Measurements from ENCODE around the gene JMJD6. TPM values are rescaled to one million over a fixed set of nuclear protein-coding genes. Genes with fewer than 3 reads are reported as not detected.

The JMJD6 gene
- total RNA-seq, 4 donors from 2014 or later: 13.8 to 22.1 (median 17.7) TPM

DNA sequence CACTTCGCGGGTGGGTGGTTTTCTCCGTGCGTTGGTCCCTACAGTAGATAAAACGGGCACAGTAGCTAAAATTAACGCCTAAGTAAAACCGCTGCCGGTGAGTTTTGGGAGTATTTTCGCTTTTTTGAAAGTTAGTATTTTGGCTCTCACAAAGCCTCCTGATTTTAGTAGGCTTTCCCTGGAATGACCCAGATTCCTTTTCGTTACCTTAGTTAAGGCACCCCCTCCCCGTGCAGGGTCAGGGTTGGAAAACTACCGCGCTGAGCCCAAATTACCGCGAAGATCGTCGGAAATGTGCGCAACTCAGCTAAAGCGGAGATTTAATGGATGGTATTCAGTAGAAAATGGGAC, 54.5 kb downstream of the JMJD6 start:
- H3K4me1 ChIP-seq: peaks cover 26% of the 10 kb centered on the region
- no peak for DNase-seq (ENCODE audit: low spot score in 2 of 2)
- H3K27me3 ChIP-seq: no peaks in the 10 kb centered on the region
- no peak for TF ChIP-seq CTCF (IDR thresholded peaks at IDR 0.05)
- no peak for TF ChIP-seq POLR2AphosphoS5 (IDR thresholded peaks at IDR 0.05)
- TF ChIP-seq POLR2A (IDR thresholded peaks at IDR 0.05): peak in 1 of 2 donors; percentile 37
- TF ChIP-seq EP300 (IDR thresholded peaks at IDR 0.05): no peak
- peak overlapping the region; percentile 90 for H3K27ac ChIP-seq
- H3K9me3 ChIP-seq: no peaks in the 10 kb centered on the region
- WGBS: under 1% methylated on average over 19 of the region's 19 CpGs
- peak overlapping the region; percentile 62 for H3K4me3 ChIP-seq
- no peaks in the 10 kb centered on the region for H3K36me3 ChIP-seq

DNA sequence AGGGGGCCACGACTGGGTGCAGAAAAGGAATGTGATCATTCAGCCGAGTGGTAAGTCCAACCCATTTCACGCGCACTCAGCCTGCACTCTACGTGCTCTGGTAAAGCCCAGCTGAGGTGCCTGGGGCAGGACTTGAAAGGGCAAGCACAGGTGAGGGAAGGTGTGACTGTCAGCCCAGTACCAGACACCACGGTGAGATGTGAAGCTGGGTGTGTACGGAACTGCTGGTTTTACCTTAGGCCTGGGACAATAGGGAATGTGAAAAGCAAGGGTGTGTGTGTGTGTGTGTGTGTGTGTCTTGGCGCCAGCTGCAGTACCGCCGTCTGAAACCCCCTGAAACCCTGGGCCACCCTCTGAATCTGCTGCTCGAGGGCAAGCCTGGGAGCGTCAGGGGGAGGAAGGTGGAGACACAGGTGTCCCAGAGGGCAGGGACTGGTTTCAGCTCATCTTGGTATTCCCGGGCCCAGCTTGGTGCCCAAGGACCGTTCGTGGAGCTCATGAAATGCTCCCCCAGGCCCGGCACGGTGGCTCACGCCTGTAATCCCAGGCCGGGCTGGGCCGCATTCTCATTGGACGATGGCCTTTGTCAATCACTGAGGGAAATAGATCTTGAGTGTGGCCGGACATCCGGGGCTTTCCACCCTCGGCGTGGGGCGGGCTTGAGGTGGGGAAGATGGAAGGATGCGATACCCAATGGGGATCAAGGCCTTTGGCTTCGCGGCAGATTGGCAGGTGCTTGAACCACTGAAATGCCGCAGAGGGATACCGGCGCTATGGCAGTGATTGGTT, 55.1 kb downstream of the JMJD6 start:
- Histone ChIP-seq H3K4me3 (peak overlapping the region; percentile 62), H3K36me3 (no peaks in the 10 kb centered on the region), H3K4me1 (peaks cover 26% of the 10 kb centered on the region), H3K27me3 (no peaks in the 10 kb centered on the region), H3K27ac (peak overlapping the region; percentile 90), H3K9me3 (no peaks in the 10 kb centered on the region)
- TF ChIP-seq CTCF (IDR thresholded peaks at IDR 0.05) (no peak), POLR2AphosphoS5 (IDR thresholded peaks at IDR 0.05) (peak in 1 of 3 donors; percentile 13)
- 13% methylated on average over 23 of the region's 32 CpGs for WGBS
- DNase-seq (ENCODE audit: low spot score in 2 of 2): peak; percentile 100

- Histone ChIP-seq H3K4me3 (peak overlapping the region; percentile 62), H3K27me3 (no peaks in the 10 kb centered on the region), H3K4me1 (peaks cover 26% of the 10 kb centered on the region), H3K9me3 (no peaks in the 10 kb centered on the region), H3K27ac (peak overlapping the region; percentile 90), H3K36me3 (no peaks in the 10 kb centered on the region)
- no peak for DNase-seq (ENCODE audit: low spot score in 2 of 2)
- WGBS: 47% methylated on average over 9 of the region's 9 CpGs
- TF ChIP-seq CTCF (IDR thresholded peaks at IDR 0.05): no peak
- TF ChIP-seq POLR2AphosphoS5 (IDR thresholded peaks at IDR 0.05): no peak
- TF ChIP-seq EP300 (IDR thresholded peaks at IDR 0.05): no peak
- no peak for TF ChIP-seq POLR2A (IDR thresholded peaks at IDR 0.05)
These were observed 55.7 kb downstream of the JMJD6 start for GRCh38 chr17:76670718-76671122.

DNA sequence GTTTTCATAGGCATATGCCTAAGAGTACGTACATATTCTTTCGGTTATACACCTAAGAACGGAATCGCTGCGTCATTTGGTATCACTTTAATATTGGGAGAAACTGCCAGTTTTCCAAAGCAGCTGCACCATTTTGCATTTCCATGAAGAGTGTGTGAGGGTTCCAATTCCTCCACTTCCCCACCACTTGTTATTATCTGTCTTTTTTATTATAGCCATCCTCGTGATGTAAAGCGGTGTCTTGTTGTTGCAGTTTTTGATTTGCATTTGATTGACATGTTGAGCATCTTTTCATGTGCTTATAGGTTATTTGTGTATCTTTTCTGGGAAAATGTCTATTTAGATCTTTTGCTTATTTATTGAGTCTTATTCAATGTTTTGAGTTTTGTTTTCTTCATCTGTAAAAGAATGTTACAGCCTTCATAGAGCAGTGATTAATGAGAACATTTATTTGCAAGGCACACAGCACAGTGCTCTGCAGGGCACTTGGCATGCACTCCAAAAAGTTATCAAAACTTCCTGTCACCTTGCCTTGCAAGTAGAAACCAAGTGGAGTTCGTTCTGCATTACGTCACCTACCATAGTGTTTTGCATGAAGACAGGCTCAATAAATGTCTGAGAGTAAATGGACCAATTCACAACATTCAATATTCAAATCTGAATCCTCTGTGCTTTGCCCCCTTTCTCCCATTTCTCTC, 56.2 kb downstream of the JMJD6 start:
- DNase-seq (ENCODE audit: low spot score in 2 of 2): no peak
- 79% methylated on average over 9 of the region's 9 CpGs for WGBS

More for the DNA sequence above, 56.2 kb downstream of the JMJD6 start:
- Histone ChIP-seq H3K36me3 (no peaks in the 10 kb centered on the region), H3K9me3 (no peaks in the 10 kb centered on the region), H3K27me3 (no peaks in the 10 kb centered on the region), H3K27ac (peak overlapping the region; percentile 90), H3K4me3 (no peak overlapping the region), H3K4me1 (peaks cover 26% of the 10 kb centered on the region)
- TF ChIP-seq CTCF (IDR thresholded peaks at IDR 0.05) (no peak), POLR2A (IDR thresholded peaks at IDR 0.05) (no peak), EP300 (IDR thresholded peaks at IDR 0.05) (no peak), POLR2AphosphoS5 (IDR thresholded peaks at IDR 0.05) (no peak)

Other genes starting within 250 kb of the JMJD6 start
- gene RHBDF2, start 225.2 kb downstream of the JMJD6 start, total RNA-seq: 10 to 100 TPM; 45.9 to 82.6 (median 52.6) TPM
- gene CYGB, start 188.9 kb downstream of the JMJD6 start, total RNA-seq: 10 to 100 TPM in 2 of 4 donors, 1 to 10 TPM in 2; 2.8 to 18.2 (median 10.4) TPM
- gene PRCD, start 186.6 kb downstream of the JMJD6 start, total RNA-seq: 1 to 10 TPM in 3 of 4 donors, not detected in 1; 1.3 to 2.8 (median 2.2) TPM
- 10 to 100 TPM; 71.1 to 94.3 (median 80.3) TPM for gene ST6GALNAC2, start 140.7 kb downstream of the JMJD6 start, total RNA-seq
- gene ST6GALNAC1, start 82.8 kb downstream of the JMJD6 start, total RNA-seq: 1 to 10 TPM in 3 of 4 donors, under 1 TPM in 1; 0.38 to 3.7 (median 1.3) TPM
- 10 to 100 TPM; 44.5 to 67.8 (median 56.9) TPM for gene MXRA7, start 15.6 kb downstream of the JMJD6 start, total RNA-seq
- 10 to 100 TPM; 20.6 to 29.9 (median 23.0) TPM for gene METTL23, start 233 bp upstream of the JMJD6 start, total RNA-seq
- 100 to 1,000 TPM; 170 to 253 (median 186) TPM for gene SRSF2, start 10.7 kb upstream of the JMJD6 start, total RNA-seq
- 10 to 100 TPM; 31.5 to 78.8 (median 37.2) TPM for gene MFSD11, start 11.5 kb upstream of the JMJD6 start, total RNA-seq
- gene MGAT5B, start 141.8 kb upstream of the JMJD6 start, total RNA-seq: under 1 TPM in 3 of 4 donors, not detected in 1; 0.26 to 0.72 (median 0.30) TPM